CD4-positive, alpha-beta memory T cell (primary cell): ENCODE measurements around the gene MACO1. TPM values are rescaled to one million over a fixed set of nuclear protein-coding genes. Genes with fewer than 3 reads are reported as not detected.

Experiments
- CTCF ChIA-PET: fragments of 350-600 bp; sonication (Branson Sonifier 250); formaldehyde crosslinking; loops from one replicate; lab custom pipeline; 2021; ENCODE audit warnings: inconsistent platforms; ENCODE audit not compliant: partially characterized antibody; lab: Charles Lee
- POLR2A ChIA-PET: fragments of 350-600 bp; sonication (Branson Sonifier 250); formaldehyde crosslinking; loops from one replicate; lab custom pipeline; 2021; ENCODE audit not compliant: partially characterized antibody; lab: Charles Lee
- DNase-seq, 5 donors: peaks; one replicate each; pipeline versions ENCODE4 v3.0.0 to v3.0.0-alpha.2; 2020 to 2022; ENCODE audit warnings: mixed read lengths in 1 of 5
- H3K27ac ChIP-seq: one replicate; pipeline ENCODE4 v1.7.0; 2013; ENCODE audit warnings: low read depth, low read length
- H3K27me3 ChIP-seq: 2 replicates; pipeline ENCODE4 v1.7.0; 2013; ENCODE audit warnings: mild to moderate bottlenecking, low read length, moderate library complexity; ENCODE audit not compliant: insufficient read depth
- H3K36me3 ChIP-seq: 2 replicates; pipeline ENCODE4 v1.7.0; 2013; ENCODE audit warnings: mild to moderate bottlenecking, low read length, moderate library complexity; ENCODE audit not compliant: insufficient read depth
- H3K4me1 ChIP-seq: 2 replicates; pipeline ENCODE4 v1.7.0; 2013; ENCODE audit warnings: mild to moderate bottlenecking, low read length, moderate library complexity; ENCODE audit not compliant: insufficient read depth
- H3K4me3 ChIP-seq, 2 donors: one replicate each; pipeline ENCODE4 v1.7.0; 2013; ENCODE audit warnings: low read length in 2 of 2, mild to moderate bottlenecking in 1 of 2
- H3K9me3 ChIP-seq, 2 donors: one replicate each; pipeline ENCODE4 v1.7.0; 2013; ENCODE audit warnings: low read length in 2 of 2, control low read depth in 1 of 2; ENCODE audit not compliant: control insufficient read depth in 1 of 2
- H3K27ac Mint-ChIP-seq, 7 donors: one replicate each; pipeline ENCODE4 v1.8.0; 2020 to 2021; ENCODE audit warnings: mixed read lengths in 7 of 7, mild to moderate bottlenecking in 6 of 7, inconsistent platforms in 3 of 7, moderate library complexity in 3 of 7
- H3K27me3 Mint-ChIP-seq, 2 donors: one replicate each; pipeline ENCODE4 v1.8.0; 2020 to 2021; ENCODE audit warnings: mixed read lengths in 2 of 2
- H3K36me3 Mint-ChIP-seq, 2 donors: one replicate each; pipeline ENCODE4 v1.8.0; 2020 to 2021; ENCODE audit warnings: mixed read lengths in 2 of 2, inconsistent platforms in 1 of 2, mild to moderate bottlenecking in 1 of 2
- H3K4me1 Mint-ChIP-seq, 4 donors: one replicate each; pipeline ENCODE4 v1.8.0; 2020 to 2021; ENCODE audit warnings: mixed read lengths in 4 of 4, mild to moderate bottlenecking in 1 of 4
- H3K4me3 Mint-ChIP-seq, 8 donors: one replicate each; pipeline ENCODE4 v1.8.0; 2020 to 2021; ENCODE audit warnings: mixed read lengths in 8 of 8, mild to moderate bottlenecking in 7 of 8, moderate library complexity in 6 of 8, inconsistent platforms in 3 of 8
- H3K9me3 Mint-ChIP-seq, 8 donors: one replicate each; pipeline ENCODE4 v1.8.0; 2020 to 2021; ENCODE audit warnings: mixed read lengths in 8 of 8, mild to moderate bottlenecking in 5 of 8, inconsistent platforms in 3 of 8, moderate library complexity in 1 of 8
- intact Hi-C: fragments of 100-400 bp; cut with micrococcal nuclease; formaldehyde crosslinking; loops from one replicate; pipeline ENCODE4 v1.15.1; 2023
- polyA plus RNA-seq, 2 donors: library from polyadenylated mRNA; unstranded; fragments of 300-500 nt; fragmentation: Illumina TruSeq; gene quantifications; one replicate each; pipeline ENCODE4 v1.2.3, GENCODE V29; 2021
- total RNA-seq, 2 experiments: library from RNA; stranded (reverse); gene quantifications; one replicate each; pipeline ENCODE4 v1.2.3, GENCODE V29; 2021

Gene MACO1
- total and polyA plus RNA-seq, 4 experiments from 2014 or later = 3.1 to 20.6 (median 14.5) TPM

GRCh38 chr1:25486602-25487001, 55.9 kb downstream of the MACO1 start:
- Mint-ChIP-seq H3K27me3 (no peaks in the 10 kb centered on the region), H3K4me1 (peaks cover 5 to 13% (median 8%) of the 10 kb centered on the region in 4 donors), H3K9me3 (no peaks in the 10 kb centered on the region), H3K36me3 (peaks cover 44 to 54% of the 10 kb centered on the region in 2 donors), H3K4me3 (no peak overlapping the region), H3K27ac (peak overlapping the region in 1 of 7 donors; percentile 32)
- no peak overlapping the region for H3K27ac ChIP-seq
- H3K27me3 ChIP-seq = no peaks in the 10 kb centered on the region
- CTCF ChIA-PET = interaction anchor here (1.0 to 4.0 kb wide), 12 partner anchors 10 to 121 kb away, joined by 3 to 20 read pairs (median 6); no protein-coding TSS in a partner anchor
- no peak for DNase-seq
- intact Hi-C loops = no loop called here
- POLR2A ChIA-PET = no interaction called here
- H3K9me3 ChIP-seq = no peaks in the 10 kb centered on the region
- H3K4me3 ChIP-seq = no peak overlapping the region
- H3K4me1 ChIP-seq = peaks cover 10% of the 10 kb centered on the region
- peaks cover 38% of the 10 kb centered on the region for H3K36me3 ChIP-seq

- no peaks in the 10 kb centered on the region for H3K27me3 Mint-ChIP-seq
- no peak overlapping the region for H3K27ac ChIP-seq
- no peaks in the 10 kb centered on the region for H3K9me3 ChIP-seq
- H3K4me1 ChIP-seq = peaks cover 7% of the 10 kb centered on the region
- peaks cover 44% of the 10 kb centered on the region for H3K36me3 ChIP-seq
- intact Hi-C loops = no loop called here
- H3K27ac Mint-ChIP-seq = peak overlapping the region in 5 of 7 donors; percentile 4 to 78 (median 50)
- H3K4me1 Mint-ChIP-seq = peaks cover 2 to 11% (median 5%) of the 10 kb centered on the region in 4 donors
- H3K36me3 Mint-ChIP-seq = peaks cover 55 to 62% of the 10 kb centered on the region in 2 donors
- ChIA-PET POLR2A (interaction anchor here (0.7 to 1.8 kb wide), 4 partner anchors 26 to 255 kb away, joined by 3 to 5 read pairs (median 4); no protein-coding TSS in a partner anchor), CTCF (interaction anchor here (0.8 to 4.0 kb wide), 21 partner anchors 8 to 131 kb away, joined by 3 to 20 read pairs (median 5); no protein-coding TSS in a partner anchor)
- H3K27me3 ChIP-seq = no peaks in the 10 kb centered on the region
- no peak overlapping the region for H3K4me3 Mint-ChIP-seq
- peak in 4 of 5 donors; percentile 20 to 26 (median 23) for DNase-seq
- no peak overlapping the region for H3K4me3 ChIP-seq
- H3K9me3 Mint-ChIP-seq = no peaks in the 10 kb centered on the region
These were observed 56.9 kb downstream of the MACO1 start for GRCh38 chr1:25487628-25488027.

- H3K4me3 ChIP-seq = no peak overlapping the region
- POLR2A ChIA-PET = no interaction called here
- H3K9me3 ChIP-seq = no peaks in the 10 kb centered on the region
- CTCF ChIA-PET = interaction anchor here (1.9 kb wide), 1 partner anchor 29 kb away, joined by 8 read pairs; no protein-coding TSS in a partner anchor
- intact Hi-C loops = no loop called here
- H3K27me3 ChIP-seq = no peaks in the 10 kb centered on the region
- peaks cover 43% of the 10 kb centered on the region for H3K36me3 ChIP-seq
- Mint-ChIP-seq H3K4me1 (peaks cover 2 to 5% (median 5%) of the 10 kb centered on the region in 4 donors), H3K9me3 (no peaks in the 10 kb centered on the region), H3K27me3 (no peaks in the 10 kb centered on the region), H3K36me3 (peaks cover 56 to 71% of the 10 kb centered on the region in 2 donors), H3K27ac (peak overlapping the region in 6 of 7 donors; percentile 3 to 66 (median 53)), H3K4me3 (no peak overlapping the region)
- peaks cover 7% of the 10 kb centered on the region for H3K4me1 ChIP-seq
- no peak overlapping the region for H3K27ac ChIP-seq
- no peak for DNase-seq
These were observed 61.6 kb downstream of the MACO1 start for GRCh38 chr1:25492323-25492722.

GRCh38 chr1:25494952-25495351, 64.3 kb downstream of the MACO1 start:
- ChIA-PET CTCF (interaction anchor here (1.3 kb wide), 1 partner anchor 26 kb away, joined by 3 read pairs; no protein-coding TSS in a partner anchor), POLR2A (no interaction called here)
- H3K27ac Mint-ChIP-seq = peak overlapping the region in 2 of 7 donors; percentile 72 to 80
- peaks cover 65 to 75% of the 10 kb centered on the region in 2 donors for H3K36me3 Mint-ChIP-seq
- Histone ChIP-seq H3K36me3 (peaks cover 48% of the 10 kb centered on the region), H3K27me3 (no peaks in the 10 kb centered on the region), H3K4me3 (no peak overlapping the region), H3K27ac (no peak overlapping the region), H3K9me3 (no peaks in the 10 kb centered on the region), H3K4me1 (peaks cover 5% of the 10 kb centered on the region)
- H3K4me1 Mint-ChIP-seq = peaks cover 0 to 3% (median under 1%) of the 10 kb centered on the region in 4 donors
- intact Hi-C loops = no loop called here
- no peak for DNase-seq
- no peak overlapping the region for H3K4me3 Mint-ChIP-seq
- no peaks in the 10 kb centered on the region for H3K9me3 Mint-ChIP-seq
- H3K27me3 Mint-ChIP-seq = no peaks in the 10 kb centered on the region

- CTCF ChIA-PET = interaction anchor here (1.4 to 6.7 kb wide), 2 partner anchors 13 to 19 kb away, joined by 6 to 236 read pairs; no protein-coding TSS in a partner anchor
- H3K36me3 ChIP-seq = peaks cover 20% of the 10 kb centered on the region
- no peaks in the 10 kb centered on the region for H3K9me3 ChIP-seq
- peaks cover 1 to 14% (median 6%) of the 10 kb centered on the region in 4 donors for H3K4me1 Mint-ChIP-seq
- no peak overlapping the region for H3K27ac ChIP-seq
- POLR2A ChIA-PET = interaction anchor here (1.0 kb wide), 1 partner anchor 260 kb away, joined by 3 read pairs; no protein-coding TSS in a partner anchor
- peak overlapping the region in 1 of 8 donors; percentile 36 for H3K4me3 Mint-ChIP-seq
- intact Hi-C loops = loop anchor here (5.0 kb wide), 3 partner anchors 62 to 297 kb away; no protein-coding TSS in a partner anchor
- H3K36me3 Mint-ChIP-seq = peaks cover 26 to 44% of the 10 kb centered on the region in 2 donors
- H3K27me3 Mint-ChIP-seq = no peaks in the 10 kb centered on the region
- no peak overlapping the region for H3K4me3 ChIP-seq
- no peaks in the 10 kb centered on the region for H3K9me3 Mint-ChIP-seq
- H3K27me3 ChIP-seq = no peaks in the 10 kb centered on the region
- peaks cover 13% of the 10 kb centered on the region for H3K4me1 ChIP-seq
- peak overlapping the region in 4 of 7 donors; percentile 1 to 78 (median 48) for H3K27ac Mint-ChIP-seq
- DNase-seq = no peak
These were observed 70.0 kb downstream of the MACO1 start for GRCh38 chr1:25500694-25501093.

GRCh38 chr1:25501235-25502058, 70.8 kb downstream of the MACO1 start:
- POLR2A ChIA-PET = interaction anchor here (1.0 kb wide), 1 partner anchor 261 kb away, joined by 3 read pairs; no protein-coding TSS in a partner anchor
- Mint-ChIP-seq H3K36me3 (peaks cover 24 to 40% of the 10 kb centered on the region in 2 donors), H3K9me3 (no peaks in the 10 kb centered on the region), H3K4me1 (peaks cover 7 to 22% (median 13%) of the 10 kb centered on the region in 4 donors), H3K27ac (peak overlapping the region in 6 of 7 donors; percentile 35 to 74 (median 54)), H3K27me3 (no peaks in the 10 kb centered on the region), H3K4me3 (no peak overlapping the region)
- H3K4me1 ChIP-seq = peaks cover 21% of the 10 kb centered on the region
- no peak overlapping the region for H3K27ac ChIP-seq
- DNase-seq = peak in 2 of 5 donors; percentile 11 to 31
- intact Hi-C loops = loop anchor here (5.0 kb wide), 3 partner anchors 61 to 296 kb away; no protein-coding TSS in a partner anchor
- CTCF ChIA-PET = interaction anchor here (0.6 to 6.7 kb wide), 6 partner anchors 14 to 308 kb away, joined by 3 to 236 read pairs (median 5); no protein-coding TSS in a partner anchor
- H3K9me3 ChIP-seq = no peaks in the 10 kb centered on the region
- H3K27me3 ChIP-seq = no peaks in the 10 kb centered on the region
- peaks cover 18% of the 10 kb centered on the region for H3K36me3 ChIP-seq
- H3K4me3 ChIP-seq = no peak overlapping the region
